Right ventricle myocardium inferior (tissue), 1 donor: ENCODE results near the gene CACNA1D. TPM values are rescaled to one million over a fixed set of nuclear protein-coding genes. Genes with fewer than 3 reads are reported as not detected.

Experiments
- ATAC-seq: fragments of 200-7000 bp; cut with Tn5 transposase; one replicate; pipeline ENCODE4 v1.9.1; 2020; ENCODE audit warnings: mild to moderate bottlenecking, moderate library complexity
- DNase-seq: peaks from one replicate; pipeline ENCODE4 v3.0.0; 2021; ENCODE audit errors: missing footprints
- intact Hi-C: fragments of 100-400 bp; cut with DNase I; formaldehyde crosslinking; loops from one replicate; pipeline ENCODE4 v1.11.0; 2022
- total RNA-seq: library from RNA; stranded (reverse); fragmentation: NEBNext Ultra II Directional; extraction: Animal tissue kit (Norgen Biotek cat#: 25700); gene quantifications from one replicate; pipeline ENCODE4 v1.2.1, GENCODE V29; 2021
- donor health status: DM: no; HTN: yes; CAD: no; lungs with severe emphysema.

Gene CACNA1D
- total RNA-seq, 1 donor from 2014 or later, result 1.1 TPM

GRCh38 chr3:53816425-53816824, 322.0 kb downstream of the CACNA1D start:
- ATAC-seq (no peak), DNase-seq (no peak)
- intact Hi-C loops, result no loop called here

GRCh38 chr3:53817211-53817610, 322.8 kb downstream of the CACNA1D start:
- no peak for DNase-seq
- ATAC-seq, result no peak
- intact Hi-C loops, result no loop called here

- intact Hi-C loops, result no loop called here
- ATAC-seq (no peak), DNase-seq (no peak)
These were observed 323.4 kb downstream of the CACNA1D start for GRCh38 chr3:53817809-53818208.

- intact Hi-C loops, result no loop called here
- DNase-seq (no peak), ATAC-seq (no peak)
These were observed 324.1 kb downstream of the CACNA1D start for GRCh38 chr3:53818221-53819162.

GRCh38 chr3:53819163-53819868, 324.9 kb downstream of the CACNA1D start:
- no peak for DNase-seq
- intact Hi-C loops, result no loop called here
- ATAC-seq, result no peak

GRCh38 chr3:53820084-53820483, 325.7 kb downstream of the CACNA1D start:
- no peak for ATAC-seq
- no peak for DNase-seq
- intact Hi-C loops, result no loop called here

- DNase-seq (no peak), ATAC-seq (no peak)
- intact Hi-C loops, result no loop called here
These were observed 326.6 kb downstream of the CACNA1D start for GRCh38 chr3:53820756-53821580.

GRCh38 chr3:53821631-53822121, 327.3 kb downstream of the CACNA1D start:
- ATAC-seq (peak; percentile 70), DNase-seq (no peak)
- intact Hi-C loops, result no loop called here

- intact Hi-C loops, result no loop called here
- ATAC-seq (no peak), DNase-seq (no peak)
These were observed 327.9 kb downstream of the CACNA1D start for GRCh38 chr3:53822331-53822741.

GRCh38 chr3:53823026-53823955, 328.9 kb downstream of the CACNA1D start:
- DNase-seq, result no peak
- intact Hi-C loops, result no loop called here
- ATAC-seq, result no peak

GRCh38 chr3:53823956-53824657, 329.7 kb downstream of the CACNA1D start:
- ATAC-seq (no peak), DNase-seq (no peak)
- intact Hi-C loops, result no loop called here

GRCh38 chr3:53824795-53825194, 330.4 kb downstream of the CACNA1D start:
- DNase-seq, result no peak
- no peak for ATAC-seq
- intact Hi-C loops, result no loop called here

GRCh38 chr3:53826048-53826447, 331.6 kb downstream of the CACNA1D start:
- no peak for DNase-seq
- intact Hi-C loops, result no loop called here
- no peak for ATAC-seq

GRCh38 chr3:53828581-53828980, 334.2 kb downstream of the CACNA1D start:
- intact Hi-C loops, result no loop called here
- DNase-seq (no peak), ATAC-seq (no peak)

- intact Hi-C loops, result no loop called here
These were observed 335.2 kb downstream of the CACNA1D start for GRCh38 chr3:53829605-53830004.

GRCh38 chr3:53830944-53831343, 336.5 kb downstream of the CACNA1D start:
- DNase-seq (no peak), ATAC-seq (no peak)
- intact Hi-C loops, result no loop called here

More at GRCh38 chr3:53829605-53830004, 335.2 kb downstream of the CACNA1D start:
- no peak for ATAC-seq
- no peak for DNase-seq

GRCh38 chr3:53833053-53833645, 338.7 kb downstream of the CACNA1D start:
- ATAC-seq (no peak), DNase-seq (no peak)
- intact Hi-C loops, result no loop called here
